Activated naive CD8-positive, alpha-beta T cell treated with anti-CD3 and anti-CD28 coated beads for 36 hours (primary cell): Measurements from ENCODE around the gene HERC4. TPM values are rescaled to one million over a fixed set of nuclear protein-coding genes. Genes with fewer than 3 reads are reported as not detected.
A peak's percentile ranks its signal among the peaks of the same experiment; 100 is the strongest.

Source experiments
- DNase-seq: peaks from one replicate; pipeline ENCODE4 v3.0.0; 2021
- H3K27ac Mint-ChIP-seq: one replicate; pipeline ENCODE4 v1.8.0; 2022; ENCODE audit warnings: mild to moderate bottlenecking, moderate library complexity, mixed read lengths
- H3K27me3 Mint-ChIP-seq: one replicate; pipeline ENCODE4 v1.8.0; 2022; ENCODE audit warnings: mild to moderate bottlenecking, mixed read lengths
- H3K36me3 Mint-ChIP-seq: one replicate; pipeline ENCODE4 v1.8.0; 2021; ENCODE audit warnings: mild to moderate bottlenecking, mixed read lengths
- H3K4me1 Mint-ChIP-seq: one replicate; pipeline ENCODE4 v1.8.0; 2021; ENCODE audit warnings: mixed read lengths
- H3K4me3 Mint-ChIP-seq: one replicate; pipeline ENCODE4 v1.8.0; 2022; ENCODE audit warnings: mild to moderate bottlenecking, moderate library complexity, mixed read lengths
- H3K9me3 Mint-ChIP-seq: one replicate; pipeline ENCODE4 v1.8.0; 2022; ENCODE audit warnings: mixed read lengths
- total RNA-seq, 2 experiments: library from RNA; stranded (reverse); gene quantifications; one replicate each; pipeline ENCODE4 v1.2.3, GENCODE V29; 2021

Gene HERC4
- total RNA-seq, 2 experiments from 2014 or later: 38.2 to 39.9 TPM

- Mint-ChIP-seq H3K4me3 (no peak overlapping the region), H3K27me3 (no peaks in the 10 kb centered on the region), H3K36me3 (no peaks in the 10 kb centered on the region), H3K4me1 (no peaks in the 10 kb centered on the region), H3K9me3 (no peaks in the 10 kb centered on the region), H3K27ac (no peak overlapping the region)
- no peak for DNase-seq
These were observed 28.3 kb upstream of the HERC4 start for GRCh38 chr10:68103261-68103878.

GRCh38 chr10:68101066-68101465 is 26.0 kb upstream of the HERC4 start:
- DNase-seq: no peak
- H3K27ac Mint-ChIP-seq: no peak overlapping the region
- H3K9me3 Mint-ChIP-seq: no peaks in the 10 kb centered on the region
- no peak overlapping the region for H3K4me3 Mint-ChIP-seq
- no peaks in the 10 kb centered on the region for H3K4me1 Mint-ChIP-seq
- H3K36me3 Mint-ChIP-seq: no peaks in the 10 kb centered on the region
- H3K27me3 Mint-ChIP-seq: no peaks in the 10 kb centered on the region

- H3K36me3 Mint-ChIP-seq: no peaks in the 10 kb centered on the region
- no peaks in the 10 kb centered on the region for H3K27me3 Mint-ChIP-seq
- H3K4me1 Mint-ChIP-seq: no peaks in the 10 kb centered on the region
- no peak overlapping the region for H3K4me3 Mint-ChIP-seq
- no peak overlapping the region for H3K27ac Mint-ChIP-seq
- no peak for DNase-seq
- H3K9me3 Mint-ChIP-seq: no peaks in the 10 kb centered on the region
These were observed 24.7 kb upstream of the HERC4 start for GRCh38 chr10:68099736-68100135.

- H3K4me1 Mint-ChIP-seq: no peaks in the 10 kb centered on the region
- no peaks in the 10 kb centered on the region for H3K36me3 Mint-ChIP-seq
- H3K9me3 Mint-ChIP-seq: peaks cover 1% of the 10 kb centered on the region
- no peaks in the 10 kb centered on the region for H3K27me3 Mint-ChIP-seq
- no peak overlapping the region for H3K27ac Mint-ChIP-seq
- no peak for DNase-seq
- H3K4me3 Mint-ChIP-seq: no peak overlapping the region
These were observed 21.9 kb upstream of the HERC4 start for GRCh38 chr10:68096913-68097516.

- H3K36me3 Mint-ChIP-seq: no peaks in the 10 kb centered on the region
- H3K4me1 Mint-ChIP-seq: no peaks in the 10 kb centered on the region
- peaks cover 1% of the 10 kb centered on the region for H3K9me3 Mint-ChIP-seq
- no peaks in the 10 kb centered on the region for H3K27me3 Mint-ChIP-seq
- H3K27ac Mint-ChIP-seq: no peak overlapping the region
- no peak for DNase-seq
- no peak overlapping the region for H3K4me3 Mint-ChIP-seq
These were observed 20.1 kb upstream of the HERC4 start for GRCh38 chr10:68095153-68095552.

- Mint-ChIP-seq H3K4me1 (peaks cover 7% of the 10 kb centered on the region), H3K27me3 (peaks cover 6% of the 10 kb centered on the region), H3K27ac (no peak overlapping the region)
These were observed 17.4 kb upstream of the HERC4 start for GRCh38 chr10:68092512-68092911.

GRCh38 chr10:68090586-68090985 is 15.5 kb upstream of the HERC4 start:
- H3K4me1 Mint-ChIP-seq: peaks cover 7% of the 10 kb centered on the region
- no peak overlapping the region for H3K27ac Mint-ChIP-seq
- DNase-seq: no peak
- peaks cover 2% of the 10 kb centered on the region for H3K36me3 Mint-ChIP-seq
- H3K4me3 Mint-ChIP-seq: no peak overlapping the region
- peaks cover 8% of the 10 kb centered on the region for H3K27me3 Mint-ChIP-seq
- peaks cover 1% of the 10 kb centered on the region for H3K9me3 Mint-ChIP-seq

More at GRCh38 chr10:68092512-68092911, 17.4 kb upstream of the HERC4 start:
- Mint-ChIP-seq H3K9me3 (peaks cover 1% of the 10 kb centered on the region), H3K4me3 (no peak overlapping the region), H3K36me3 (peaks cover 2% of the 10 kb centered on the region)
- no peak for DNase-seq

GRCh38 chr10:68088740-68089139 is 13.7 kb upstream of the HERC4 start:
- no peak for DNase-seq
- Mint-ChIP-seq H3K9me3 (peaks cover 1% of the 10 kb centered on the region), H3K36me3 (peaks cover 2% of the 10 kb centered on the region), H3K4me1 (peaks cover 7% of the 10 kb centered on the region), H3K4me3 (peak overlapping the region; percentile 32), H3K27me3 (peaks cover 17% of the 10 kb centered on the region), H3K27ac (no peak overlapping the region)

GRCh38 chr10:68087685-68088401 is 12.8 kb upstream of the HERC4 start:
- Mint-ChIP-seq H3K9me3 (no peaks in the 10 kb centered on the region), H3K27me3 (peaks cover 20% of the 10 kb centered on the region), H3K36me3 (peaks cover 2% of the 10 kb centered on the region), H3K27ac (no peak overlapping the region), H3K4me1 (peaks cover 7% of the 10 kb centered on the region), H3K4me3 (no peak overlapping the region)
- no peak for DNase-seq

- DNase-seq: no peak
- peaks cover 2% of the 10 kb centered on the region for H3K36me3 Mint-ChIP-seq
- H3K9me3 Mint-ChIP-seq: no peaks in the 10 kb centered on the region
- H3K4me3 Mint-ChIP-seq: no peak overlapping the region
- no peak overlapping the region for H3K27ac Mint-ChIP-seq
- H3K4me1 Mint-ChIP-seq: peaks cover 7% of the 10 kb centered on the region
- H3K27me3 Mint-ChIP-seq: peaks cover 23% of the 10 kb centered on the region
These were observed 12.0 kb upstream of the HERC4 start for GRCh38 chr10:68086910-68087684.

- DNase-seq: no peak
- H3K27ac Mint-ChIP-seq: no peak overlapping the region
- no peaks in the 10 kb centered on the region for H3K9me3 Mint-ChIP-seq
- H3K27me3 Mint-ChIP-seq: peaks cover 24% of the 10 kb centered on the region
- peaks cover 2% of the 10 kb centered on the region for H3K36me3 Mint-ChIP-seq
- peaks cover 7% of the 10 kb centered on the region for H3K4me1 Mint-ChIP-seq
- H3K4me3 Mint-ChIP-seq: no peak overlapping the region
These were observed 10.9 kb upstream of the HERC4 start for GRCh38 chr10:68086011-68086410.

- no peak for DNase-seq
- H3K27me3 Mint-ChIP-seq: peaks cover 29% of the 10 kb centered on the region
- H3K36me3 Mint-ChIP-seq: peaks cover 1% of the 10 kb centered on the region
- H3K4me1 Mint-ChIP-seq: peaks cover 7% of the 10 kb centered on the region
- H3K27ac Mint-ChIP-seq: no peak overlapping the region
- H3K4me3 Mint-ChIP-seq: no peak overlapping the region
- H3K9me3 Mint-ChIP-seq: no peaks in the 10 kb centered on the region
These were observed 9.4 kb upstream of the HERC4 start for GRCh38 chr10:68084469-68084868.

- H3K27me3 Mint-ChIP-seq: peaks cover 29% of the 10 kb centered on the region
- no peak overlapping the region for H3K27ac Mint-ChIP-seq
- DNase-seq: no peak
- peaks cover 7% of the 10 kb centered on the region for H3K4me1 Mint-ChIP-seq
- no peaks in the 10 kb centered on the region for H3K9me3 Mint-ChIP-seq
- no peaks in the 10 kb centered on the region for H3K36me3 Mint-ChIP-seq
- no peak overlapping the region for H3K4me3 Mint-ChIP-seq
These were observed 8.9 kb upstream of the HERC4 start for GRCh38 chr10:68083953-68084352.

- Mint-ChIP-seq H3K4me1 (no peaks in the 10 kb centered on the region), H3K36me3 (no peaks in the 10 kb centered on the region), H3K27me3 (peaks cover 25% of the 10 kb centered on the region), H3K4me3 (no peak overlapping the region), H3K27ac (no peak overlapping the region), H3K9me3 (no peaks in the 10 kb centered on the region)
- no peak for DNase-seq
These were observed 7.8 kb upstream of the HERC4 start for GRCh38 chr10:68082872-68083271.

- no peak overlapping the region for H3K4me3 Mint-ChIP-seq
- H3K4me1 Mint-ChIP-seq: no peaks in the 10 kb centered on the region
- no peaks in the 10 kb centered on the region for H3K36me3 Mint-ChIP-seq
- no peak overlapping the region for H3K27ac Mint-ChIP-seq
- H3K27me3 Mint-ChIP-seq: peaks cover 20% of the 10 kb centered on the region
- DNase-seq: no peak
- no peaks in the 10 kb centered on the region for H3K9me3 Mint-ChIP-seq
These were observed 6.8 kb upstream of the HERC4 start for GRCh38 chr10:68081916-68082315.
